Keratinocyte (primary cell): ENCODE results near the gene TOR3A. TPM values are rescaled to one million over a fixed set of nuclear protein-coding genes. Genes with fewer than 3 reads are reported as not detected.

ENCODE experiments used
- DNase-seq: peaks from one replicate; pipeline ENCODE4 v3.0.0-alpha.2; 2011; ENCODE audit warnings: low read depth, missing footprints, low spot score
- FAIRE-seq: peaks from 2 replicates; lab custom pipeline; 2011; peaks lifted over from hg19 to GRCh38; lab: Jason Lieb, UNC
- H2AFZ ChIP-seq: 2 replicates; pipeline ENCODE4 v1.6.0; 2012; ENCODE audit warnings: low read length, control low read depth, inconsistent platforms; ENCODE audit not compliant: control insufficient read depth
- H3K27ac ChIP-seq: 2 replicates; pipeline ENCODE4 v1.5.1; 2011; ENCODE audit warnings: low read length; ENCODE audit not compliant: control insufficient read depth, insufficient read depth
- H3K27me3 ChIP-seq: 3 replicates; pipeline ENCODE4 v1.6.0; 2011; ENCODE audit warnings: low read length; ENCODE audit not compliant: control insufficient read depth, insufficient read depth; ENCODE audit errors: extremely low read depth
- H3K36me3 ChIP-seq, 2 experiments: 2 replicates in 1 of 2; 3 replicates in 1 of 2; pipeline ENCODE4 v1.5.1; 2011; ENCODE audit warnings: low read length in 2 of 2, mild to moderate bottlenecking in 1 of 2; ENCODE audit not compliant: control insufficient read depth in 2 of 2, insufficient read depth in 2 of 2; ENCODE audit errors: extremely low read depth in 1 of 2
- H3K4me1 ChIP-seq: 3 replicates; pipeline ENCODE4 v1.5.1; 2011; ENCODE audit warnings: low read length; ENCODE audit not compliant: control insufficient read depth, insufficient read depth; ENCODE audit errors: extremely low read depth
- H3K4me2 ChIP-seq: 3 replicates; pipeline ENCODE4 v1.6.0; 2011; ENCODE audit warnings: low read depth, low read length; ENCODE audit not compliant: control insufficient read depth, insufficient read depth; ENCODE audit errors: extremely low read depth
- H3K4me3 ChIP-seq, 3 experiments: fragments of 200-600 bp in 1 of 3; sonication (generic) in 1 of 3; 2 replicates in 2 of 3; 3 replicates in 1 of 3; pipeline ENCODE4 v1.5.1; 2011 to 2016; ENCODE audit warnings: low read length in 3 of 3, mild to moderate bottlenecking in 3 of 3, control low read depth in 2 of 3, inconsistent platforms in 1 of 3, low read depth in 1 of 3, mixed read lengths in 1 of 3, mixed run types in 1 of 3, moderate library complexity in 1 of 3; ENCODE audit not compliant: control insufficient read depth in 2 of 3, insufficient read depth in 2 of 3; ENCODE audit errors: extremely low read depth in 1 of 3
- H3K79me2 ChIP-seq: 2 replicates; pipeline ENCODE4 v1.6.0; 2012; ENCODE audit warnings: low read length; ENCODE audit not compliant: control insufficient read depth, insufficient read depth
- H3K9ac ChIP-seq: 3 replicates; pipeline ENCODE4 v1.6.0; 2011; ENCODE audit warnings: low read length; ENCODE audit not compliant: control insufficient read depth, insufficient read depth; ENCODE audit errors: extremely low read depth
- H3K9me1 ChIP-seq: 3 replicates; pipeline ENCODE4 v1.6.0; 2011; ENCODE audit warnings: low read length; ENCODE audit not compliant: control insufficient read depth, insufficient read depth; ENCODE audit errors: extremely low read depth
- H3K9me3 ChIP-seq: 2 replicates; pipeline ENCODE4 v1.5.1; 2012; ENCODE audit warnings: low read depth, low read length; ENCODE audit not compliant: control insufficient read depth
- H4K20me1 ChIP-seq: 3 replicates; pipeline ENCODE4 v1.6.0; 2011; ENCODE audit warnings: low read length; ENCODE audit not compliant: control insufficient read depth, insufficient read depth; ENCODE audit errors: extremely low read depth
- CTCF ChIP-seq, 3 experiments: IDR thresholded peaks in 1 of 3; conservative IDR thresholded peaks in 1 of 3; optimal IDR thresholded peaks in 1 of 3; 2 replicates in 2 of 3; 3 replicates in 1 of 3; pipeline versions ENCODE3 to v1.5.1; 2011; ENCODE audit warnings: low read length in 3 of 3, mild to moderate bottlenecking in 3 of 3, moderate library complexity in 2 of 3, control low read depth in 1 of 3, inconsistent platforms in 1 of 3; ENCODE audit not compliant: insufficient read depth in 2 of 3; ENCODE audit errors: extremely low read depth in 1 of 3
- EZH2 ChIP-seq: IDR thresholded peaks from one replicate; pipeline ENCODE4 v1.6.1; 2012; ENCODE audit warnings: inconsistent platforms, mild to moderate bottlenecking, low read length, moderate library complexity
- dilution Hi-C: fragments of 300-500 bp; cut with MboI; formaldehyde crosslinking; loops from one replicate; pipeline ENCODE4 v1.7.0; 2020; ENCODE audit warnings: low sequenced_read_pairs; ENCODE audit not compliant: extremely low pct_ligation_motif_present
- polyA plus RNA-seq, 5 experiments: library from polyadenylated mRNA; depleted of rRNA in 3 of 5; stranded (reverse) in 3 of 5; stranded (forward) in 1 of 5; unstranded in 1 of 5; fragments of >200 nt; gene quantifications; 1 replicate in 1 of 5; 2 replicates in 3 of 5; 3 replicates in 1 of 5; pipeline versions ENCODE4 v1.2.1 to v1.2.3, GENCODE V29; 2011 to 2012; ENCODE audit warnings: missing spikeins in 2 of 5, low read depth in 1 of 5, low replicate concordance in 1 of 5

The TOR3A gene
- polyA plus RNA-seq, 1 donor (not counting 4 experiments of a cell fraction or from before 2014, with no cell fraction given): 16.8 TPM

GRCh38 chr1:179066471-179066870 lies 15.4 kb upstream of the TOR3A start:
- DNase-seq (no peak), FAIRE-seq (no peak)
- H2AFZ ChIP-seq: no peak overlapping the region
- H3K4me1 ChIP-seq: no peaks in the 10 kb centered on the region
- H3K27me3 ChIP-seq: no peaks in the 10 kb centered on the region
- H3K4me2 ChIP-seq: no peak overlapping the region
- H3K9me1 ChIP-seq: no peaks in the 10 kb centered on the region
- no peak overlapping the region for H3K9ac ChIP-seq
- peaks cover 8 to 10% of the 10 kb centered on the region in 2 experiments for H3K36me3 ChIP-seq
- H4K20me1 ChIP-seq: no peaks in the 10 kb centered on the region
- TF ChIP-seq EZH2 (no peak), CTCF (optimal IDR thresholded peaks at IDR 0.05 in 1 of 3, IDR thresholded peaks at IDR 0.05 in 1 of 3, conservative IDR thresholded peaks at IDR 0.05 in 1 of 3; ENCODE audit: extremely low read depth in 1 of 3, insufficient read depth in 2 of 3, low read length in 3 of 3) (no peak)
- H3K9me3 ChIP-seq: no peaks in the 10 kb centered on the region
- H3K4me3 ChIP-seq: no peak overlapping the region
- no peaks in the 10 kb centered on the region for H3K79me2 ChIP-seq
- no peak overlapping the region for H3K27ac ChIP-seq
- dilution Hi-C loops: no loop called here

DNA sequence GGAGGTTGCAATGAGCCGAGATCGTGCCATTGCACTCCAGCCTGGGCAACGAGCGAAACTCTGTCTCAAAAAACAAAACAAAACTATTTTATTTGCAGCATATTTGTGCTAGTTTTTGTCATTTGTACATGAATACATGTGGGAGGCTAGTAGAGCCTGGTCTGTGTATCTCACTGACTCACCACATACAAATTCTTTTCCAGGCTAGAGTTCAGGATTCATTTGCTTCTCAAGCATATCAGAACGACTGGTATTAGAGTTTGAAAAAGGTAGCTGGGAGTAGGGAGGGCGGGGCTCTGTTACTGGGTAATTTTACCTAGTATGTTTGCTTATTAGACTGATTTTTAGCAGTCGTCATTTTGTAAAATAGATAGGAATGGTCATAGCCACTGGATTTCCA lies 4.5 kb upstream of the TOR3A start:
- no peak for TF ChIP-seq EZH2
- TF ChIP-seq CTCF (optimal IDR thresholded peaks at IDR 0.05 in 1 of 3, IDR thresholded peaks at IDR 0.05 in 1 of 3, conservative IDR thresholded peaks at IDR 0.05 in 1 of 3; ENCODE audit: extremely low read depth in 1 of 3, insufficient read depth in 2 of 3, low read length in 3 of 3): no peak
- H3K27ac ChIP-seq: no peak overlapping the region
- peaks cover 9% of the 10 kb centered on the region for H3K4me1 ChIP-seq

More for the DNA sequence above, 4.5 kb upstream of the TOR3A start:
- Histone ChIP-seq H3K36me3 (peaks cover 0 to 1% of the 10 kb centered on the region in 2 experiments), H3K9me1 (no peaks in the 10 kb centered on the region), H2AFZ (no peak overlapping the region), H3K9ac (no peak overlapping the region), H4K20me1 (no peaks in the 10 kb centered on the region), H3K79me2 (peaks cover 3% of the 10 kb centered on the region), H3K4me3 (no peak overlapping the region), H3K27me3 (no peaks in the 10 kb centered on the region), H3K9me3 (no peaks in the 10 kb centered on the region), H3K4me2 (no peak overlapping the region)
- dilution Hi-C loops: no loop called here
- FAIRE-seq (no peak), DNase-seq (no peak)
